Measurements from ENCODE around the gene DLGAP1. TPM values are rescaled to one million over a fixed set of nuclear protein-coding genes. Genes with fewer than 3 reads are reported as not detected.

Gene DLGAP1
- polyA plus RNA-seq, 1 donor from 2014 or later, result 4.5 TPM

GRCh38 chr18:3839581-3839981 lies 615.5 kb downstream of the DLGAP1 start:
- no peak overlapping the region for H3K27ac ChIP-seq (ENCODE audit: low read length)
- H3K4me3 ChIP-seq (ENCODE audit: low read length), result no peak overlapping the region

GRCh38 chr18:3836483-3837335 lies 618.4 kb downstream of the DLGAP1 start:
- Histone ChIP-seq H3K9me3 (ENCODE audit: low read length) (no peaks in the 10 kb centered on the region), H3K9me2 (ENCODE audit: insufficient read depth, low read length) (no peaks in the 10 kb centered on the region), H3F3A (ENCODE audit: insufficient read depth, low read length, poor library complexity, severe bottlenecking) (no peaks in the 10 kb centered on the region), H3K4me2 (ENCODE audit: low read length) (no peak overlapping the region), H3K4me3 (ENCODE audit: low read length) (peak overlapping the region; percentile 14), H3K9ac (ENCODE audit: low read length) (no peak overlapping the region), H3K27me3 (ENCODE audit: insufficient read depth, low read depth, low read length) (no peaks in the 10 kb centered on the region), H3K36me3 (ENCODE audit: insufficient read depth, low read length) (no peaks in the 10 kb centered on the region), H3K27ac (ENCODE audit: low read length) (no peak overlapping the region), H4K20me1 (ENCODE audit: insufficient read depth) (no peaks in the 10 kb centered on the region), H3K79me2 (replicated peaks; ENCODE audit: insufficient read depth, low read length) (no peaks in the 10 kb centered on the region), H2AFZ (ENCODE audit: low read depth, low read length) (no peak overlapping the region)
- TF ChIP-seq CTCF (IDR thresholded peaks at IDR 0.05; ENCODE audit: poor library complexity, severe bottlenecking), result no peak
- no peak for TF ChIP-seq TAF1 (IDR thresholded peaks at IDR 0.05; ENCODE audit: low read depth)
- TF ChIP-seq REST (IDR thresholded peaks at IDR 0.05; ENCODE audit: borderline replicate concordance), result no peak
- TF ChIP-seq EZH2 (IDR thresholded peaks at IDR 0.05; ENCODE audit: borderline replicate concordance, insufficient read depth, low read length, poor library complexity, severe bottlenecking), result no peak

More at GRCh38 chr18:3839581-3839981, 615.5 kb downstream of the DLGAP1 start:
- H2AFZ ChIP-seq (ENCODE audit: low read depth, low read length), result no peak overlapping the region
- H3F3A ChIP-seq (ENCODE audit: insufficient read depth, low read length, poor library complexity, severe bottlenecking), result no peaks in the 10 kb centered on the region
- no peaks in the 10 kb centered on the region for H3K9me3 ChIP-seq (ENCODE audit: low read length)
- no peaks in the 10 kb centered on the region for H3K27me3 ChIP-seq (ENCODE audit: insufficient read depth, low read depth, low read length)
- H3K36me3 ChIP-seq (ENCODE audit: insufficient read depth, low read length), result no peaks in the 10 kb centered on the region
- H3K9me2 ChIP-seq (ENCODE audit: insufficient read depth, low read length), result no peaks in the 10 kb centered on the region
- TF ChIP-seq TAF1 (IDR thresholded peaks at IDR 0.05; ENCODE audit: low read depth), result no peak
- no peak overlapping the region for H3K9ac ChIP-seq (ENCODE audit: low read length)
- H3K79me2 ChIP-seq (replicated peaks; ENCODE audit: insufficient read depth, low read length), result no peaks in the 10 kb centered on the region
- H3K4me2 ChIP-seq (ENCODE audit: low read length), result no peak overlapping the region
- H4K20me1 ChIP-seq (ENCODE audit: insufficient read depth), result no peaks in the 10 kb centered on the region

GRCh38 chr18:3832025-3832638 lies 623.0 kb downstream of the DLGAP1 start:
- no peak overlapping the region for H3K27ac ChIP-seq (ENCODE audit: low read length)
- no peaks in the 10 kb centered on the region for H3K79me2 ChIP-seq (replicated peaks; ENCODE audit: insufficient read depth, low read length)
- no peak for TF ChIP-seq CTCF (IDR thresholded peaks at IDR 0.05; ENCODE audit: poor library complexity, severe bottlenecking)
- TF ChIP-seq EP300 (conservative IDR thresholded peaks at IDR 0.05; ENCODE audit: poor library complexity, severe bottlenecking), result no peak
- TF ChIP-seq SMC3 (conservative IDR thresholded peaks at IDR 0.05; ENCODE audit: poor library complexity), result no peak
- TF ChIP-seq TAF1 (IDR thresholded peaks at IDR 0.05; ENCODE audit: low read depth), result no peak
- TF ChIP-seq RAD21 (conservative IDR thresholded peaks at IDR 0.05), result no peak
- TF ChIP-seq MXI1 (conservative IDR thresholded peaks at IDR 0.05; ENCODE audit: poor library complexity, severe bottlenecking), result no peak
- TF ChIP-seq EZH2 (IDR thresholded peaks at IDR 0.05; ENCODE audit: borderline replicate concordance, insufficient read depth, low read length, poor library complexity, severe bottlenecking), result no peak
- TF ChIP-seq POLR2AphosphoS5 (IDR thresholded peaks at IDR 0.05), result no peak

More at GRCh38 chr18:3832025-3832638, 623.0 kb downstream of the DLGAP1 start:
- Histone ChIP-seq H3K9me2 (ENCODE audit: insufficient read depth, low read length) (no peaks in the 10 kb centered on the region), H3K9me3 (ENCODE audit: low read length) (no peaks in the 10 kb centered on the region), H3K27me3 (ENCODE audit: insufficient read depth, low read depth, low read length) (no peaks in the 10 kb centered on the region), H4K20me1 (ENCODE audit: insufficient read depth) (no peaks in the 10 kb centered on the region), H3K4me2 (ENCODE audit: low read length) (no peak overlapping the region), H3K36me3 (ENCODE audit: insufficient read depth, low read length) (no peaks in the 10 kb centered on the region), H3K9ac (ENCODE audit: low read length) (no peak overlapping the region), H2AFZ (ENCODE audit: low read depth, low read length) (no peak overlapping the region), H3F3A (ENCODE audit: insufficient read depth, low read length, poor library complexity, severe bottlenecking) (no peaks in the 10 kb centered on the region), H3K4me3 (ENCODE audit: low read length) (no peak overlapping the region)

Measured in neural cell (in vitro differentiated cells).